Suprapubic skin (tissue), 4 donors: Measurements from ENCODE around the gene FNDC1.

Experiments used
- POLR2A ChIP-seq, 2 donors: fragments of 450-650 bp; IDR thresholded peaks; one replicate each; pipeline ENCODE4 v1.6.1; 2017; ENCODE audit warnings: antibody characterized with exemption in 2 of 2, mild to moderate bottlenecking in 2 of 2, moderate library complexity in 2 of 2
- POLR2AphosphoS5 ChIP-seq, 3 donors: sonication (generic); formaldehyde crosslinking; IDR thresholded peaks; one replicate each; pipeline ENCODE4 v1.6.1; 2017; ENCODE audit warnings: antibody characterized with exemption in 3 of 3
- TF ChIP-seq, protein P1 (sequence below), 2 donors: fragments of 200-600 bp in 1 of 2; fragments of 450-650 bp in 1 of 2; sonication (generic) in 1 of 2; IDR thresholded peaks; one replicate each; pipeline ENCODE4 v1.5.1; 2016 to 2019; ENCODE audit warnings: antibody characterized with exemption in 2 of 2, mild to moderate bottlenecking in 1 of 2, moderate library complexity in 1 of 2

DNA sequence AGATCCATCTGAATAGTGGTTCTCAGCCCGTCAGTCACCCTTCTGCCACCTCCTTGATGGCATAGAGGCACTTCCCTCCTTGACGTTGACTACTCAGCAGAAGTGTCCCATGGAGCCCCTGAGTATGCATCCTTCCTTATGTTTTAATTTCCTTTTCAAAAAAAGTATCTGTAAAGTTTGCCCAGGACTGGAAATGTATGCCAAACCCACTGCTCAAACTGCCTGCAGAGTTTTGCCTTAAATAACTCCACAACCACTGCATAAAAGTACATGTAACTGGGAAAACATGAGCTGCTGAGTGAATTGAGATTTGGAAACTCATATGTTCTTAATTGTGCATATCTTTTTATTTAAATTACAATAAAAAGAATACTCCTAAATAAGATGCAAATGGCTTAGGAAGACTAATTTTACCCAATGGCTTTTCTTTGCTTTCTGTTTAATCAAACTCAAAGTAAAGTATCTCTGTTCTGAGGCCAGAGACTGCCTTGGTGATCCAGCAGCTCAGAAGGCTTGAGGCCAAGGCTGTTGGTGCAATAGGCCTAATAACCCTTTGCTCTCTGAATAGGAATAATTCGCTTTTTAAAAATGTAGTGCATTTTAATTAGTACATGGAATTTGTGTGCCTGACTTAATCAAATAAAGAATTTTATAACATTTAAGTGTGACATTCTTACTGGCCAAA, 90.4 kb downstream of the FNDC1 start:
- TF ChIP-seq, protein P1, sequence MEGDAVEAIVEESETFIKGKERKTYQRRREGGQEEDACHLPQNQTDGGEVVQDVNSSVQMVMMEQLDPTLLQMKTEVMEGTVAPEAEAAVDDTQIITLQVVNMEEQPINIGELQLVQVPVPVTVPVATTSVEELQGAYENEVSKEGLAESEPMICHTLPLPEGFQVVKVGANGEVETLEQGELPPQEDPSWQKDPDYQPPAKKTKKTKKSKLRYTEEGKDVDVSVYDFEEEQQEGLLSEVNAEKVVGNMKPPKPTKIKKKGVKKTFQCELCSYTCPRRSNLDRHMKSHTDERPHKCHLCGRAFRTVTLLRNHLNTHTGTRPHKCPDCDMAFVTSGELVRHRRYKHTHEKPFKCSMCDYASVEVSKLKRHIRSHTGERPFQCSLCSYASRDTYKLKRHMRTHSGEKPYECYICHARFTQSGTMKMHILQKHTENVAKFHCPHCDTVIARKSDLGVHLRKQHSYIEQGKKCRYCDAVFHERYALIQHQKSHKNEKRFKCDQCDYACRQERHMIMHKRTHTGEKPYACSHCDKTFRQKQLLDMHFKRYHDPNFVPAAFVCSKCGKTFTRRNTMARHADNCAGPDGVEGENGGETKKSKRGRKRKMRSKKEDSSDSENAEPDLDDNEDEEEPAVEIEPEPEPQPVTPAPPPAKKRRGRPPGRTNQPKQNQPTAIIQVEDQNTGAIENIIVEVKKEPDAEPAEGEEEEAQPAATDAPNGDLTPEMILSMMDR (IDR thresholded peaks at IDR 0.05) = no peak
- no peak for TF ChIP-seq POLR2AphosphoS5 (IDR thresholded peaks at IDR 0.05)
- TF ChIP-seq POLR2A (IDR thresholded peaks at IDR 0.05) = no peak
